GM12873 (cell line): ENCODE data around the gene ARHGAP26.
A peak's percentile ranks its signal among the peaks of the same experiment; 100 is the strongest.

Source experiments
- TF ChIP-seq, protein P1 (sequence below): IDR thresholded peaks from 2 replicates; pipeline ENCODE4 v1.5.1; 2012; ENCODE audit warnings: low read depth, mild to moderate bottlenecking, moderate library complexity, low read length, control low read depth; ENCODE audit not compliant: insufficient read depth; ENCODE audit errors: missing control alignments

ARHGAP26 gene

DNA sequence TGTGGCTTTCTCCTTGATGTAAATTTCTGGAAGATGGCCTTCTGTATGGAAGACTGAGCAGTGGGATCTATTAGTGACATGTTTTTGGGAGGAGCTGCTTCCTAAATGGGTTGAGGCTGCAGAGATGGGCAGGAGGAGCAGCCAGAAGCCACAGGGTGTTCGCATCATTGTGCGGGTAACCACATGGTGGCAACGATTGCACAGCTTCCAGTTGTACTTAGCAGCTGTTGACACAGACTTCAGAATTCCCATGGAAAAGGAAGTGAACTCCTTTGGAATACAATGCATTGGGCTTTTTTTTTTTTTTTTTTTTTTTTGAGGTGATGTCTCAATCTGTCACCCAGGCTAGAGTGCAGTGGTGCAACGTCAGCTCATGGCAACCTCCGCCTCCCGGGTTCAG lies 336.0 kb downstream of the ARHGAP26 start:
- TF ChIP-seq, protein P1, sequence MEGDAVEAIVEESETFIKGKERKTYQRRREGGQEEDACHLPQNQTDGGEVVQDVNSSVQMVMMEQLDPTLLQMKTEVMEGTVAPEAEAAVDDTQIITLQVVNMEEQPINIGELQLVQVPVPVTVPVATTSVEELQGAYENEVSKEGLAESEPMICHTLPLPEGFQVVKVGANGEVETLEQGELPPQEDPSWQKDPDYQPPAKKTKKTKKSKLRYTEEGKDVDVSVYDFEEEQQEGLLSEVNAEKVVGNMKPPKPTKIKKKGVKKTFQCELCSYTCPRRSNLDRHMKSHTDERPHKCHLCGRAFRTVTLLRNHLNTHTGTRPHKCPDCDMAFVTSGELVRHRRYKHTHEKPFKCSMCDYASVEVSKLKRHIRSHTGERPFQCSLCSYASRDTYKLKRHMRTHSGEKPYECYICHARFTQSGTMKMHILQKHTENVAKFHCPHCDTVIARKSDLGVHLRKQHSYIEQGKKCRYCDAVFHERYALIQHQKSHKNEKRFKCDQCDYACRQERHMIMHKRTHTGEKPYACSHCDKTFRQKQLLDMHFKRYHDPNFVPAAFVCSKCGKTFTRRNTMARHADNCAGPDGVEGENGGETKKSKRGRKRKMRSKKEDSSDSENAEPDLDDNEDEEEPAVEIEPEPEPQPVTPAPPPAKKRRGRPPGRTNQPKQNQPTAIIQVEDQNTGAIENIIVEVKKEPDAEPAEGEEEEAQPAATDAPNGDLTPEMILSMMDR = peak; percentile 10

DNA sequence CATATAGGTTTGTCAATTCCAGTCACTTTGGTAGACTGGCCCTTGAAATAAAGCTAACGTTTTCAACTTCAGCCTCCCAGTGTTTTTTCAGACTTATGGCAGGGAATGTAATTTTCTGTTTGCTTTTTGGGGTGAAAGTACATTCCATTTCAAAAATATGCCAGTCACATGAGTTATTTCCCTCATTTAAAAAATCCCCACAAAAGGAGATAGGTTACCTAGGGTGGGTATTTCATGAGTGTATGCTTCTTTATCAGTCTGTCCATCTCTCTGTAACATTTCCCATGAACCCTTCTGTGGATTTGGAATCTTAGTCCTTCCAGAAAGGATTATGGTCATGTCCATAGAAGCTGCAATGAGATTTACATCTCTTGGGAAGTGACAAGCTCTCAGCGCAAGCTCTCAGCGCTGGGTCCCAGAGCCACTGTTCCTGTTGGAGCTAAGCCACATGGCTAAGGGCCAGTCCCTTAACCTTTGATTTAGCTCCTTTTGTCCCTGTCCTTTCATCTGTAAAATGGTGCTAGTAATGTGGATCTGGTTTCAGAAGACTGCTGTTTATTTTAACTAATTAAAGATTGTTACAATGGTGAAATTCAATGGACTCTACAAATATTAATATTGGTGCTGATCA lies 338.4 kb downstream of the ARHGAP26 start:
- TF ChIP-seq, protein P1 = no peak

DNA sequence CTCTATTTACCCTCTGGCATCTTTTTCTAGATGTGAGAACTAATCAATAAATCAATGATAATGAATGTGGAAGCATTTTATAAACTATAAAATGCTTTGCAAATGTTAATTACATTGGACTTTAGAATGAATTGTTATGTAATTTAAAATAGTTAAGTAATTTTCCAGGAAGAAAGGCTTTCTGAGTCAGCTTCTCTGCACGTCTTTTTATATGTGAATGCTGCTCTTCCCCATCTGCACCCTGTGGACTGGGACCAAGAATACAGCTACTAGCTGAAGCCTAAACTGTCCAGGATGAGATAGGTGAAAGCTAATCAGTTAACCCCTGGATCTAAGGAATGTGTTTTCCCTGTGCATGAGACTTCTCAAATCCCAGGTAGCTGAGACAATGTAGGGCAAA lies 340.4 kb downstream of the ARHGAP26 start:
- TF ChIP-seq, protein P1 = no peak

DNA sequence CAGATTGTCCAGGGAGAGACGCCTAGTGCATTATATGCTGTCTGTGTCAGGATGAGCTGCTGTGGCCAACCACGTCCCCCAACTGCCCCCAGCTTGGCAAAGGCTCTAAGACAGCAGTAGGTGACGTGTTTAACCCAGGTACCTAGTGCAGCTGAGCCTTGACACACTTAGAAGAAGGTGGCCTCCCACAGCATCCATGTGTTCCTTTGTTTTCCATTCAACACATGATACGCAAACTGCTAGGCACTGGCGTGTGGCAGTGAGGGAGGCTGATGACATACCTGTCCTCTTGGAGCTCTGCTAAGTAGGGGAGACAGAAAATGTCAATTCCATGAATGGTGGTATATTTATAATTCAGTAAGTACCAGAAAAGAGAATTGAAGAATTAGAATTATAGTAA lies 341.6 kb downstream of the ARHGAP26 start:
- TF ChIP-seq, protein P1 = no peak

DNA sequence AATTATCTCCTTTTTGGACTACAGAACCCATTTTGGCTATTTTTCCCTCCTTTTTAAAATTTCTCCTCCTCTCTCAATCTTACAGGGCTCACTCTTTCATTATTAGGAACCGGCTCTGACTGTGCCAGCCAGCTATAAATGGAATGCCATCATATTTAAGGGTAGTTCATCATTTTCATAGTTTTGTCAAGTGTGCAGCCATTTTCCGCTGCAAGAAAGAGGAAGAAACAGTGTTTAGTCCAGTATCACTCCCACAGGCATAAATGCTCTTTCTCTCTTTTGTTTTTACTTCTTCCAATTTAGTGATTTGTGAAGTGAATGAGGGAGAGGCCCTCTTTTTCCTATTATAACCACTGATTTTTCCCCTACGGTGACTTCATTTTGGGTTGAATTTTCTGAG lies 343.3 kb downstream of the ARHGAP26 start:
- TF ChIP-seq, protein P1 = no peak

DNA sequence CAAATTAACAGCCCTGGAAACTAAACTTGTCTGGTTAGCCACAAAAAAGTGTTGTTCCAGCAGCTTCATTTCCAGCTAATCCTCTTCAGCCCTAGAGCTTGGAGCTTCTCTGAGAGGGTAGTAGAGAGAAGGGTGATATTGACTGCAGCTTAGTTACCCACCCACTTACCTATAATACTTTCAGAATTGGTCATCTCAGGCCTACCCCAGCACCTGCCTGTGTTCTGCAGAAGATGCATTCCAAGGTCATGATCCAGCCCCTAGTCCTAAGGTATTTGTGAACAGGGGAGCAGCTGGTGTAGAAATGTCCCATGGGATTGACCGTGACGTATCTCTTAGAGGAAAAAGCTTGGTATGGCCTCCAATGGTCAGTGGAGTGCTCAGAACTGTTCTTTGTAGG lies 344.3 kb downstream of the ARHGAP26 start:
- TF ChIP-seq, protein P1 = no peak

DNA sequence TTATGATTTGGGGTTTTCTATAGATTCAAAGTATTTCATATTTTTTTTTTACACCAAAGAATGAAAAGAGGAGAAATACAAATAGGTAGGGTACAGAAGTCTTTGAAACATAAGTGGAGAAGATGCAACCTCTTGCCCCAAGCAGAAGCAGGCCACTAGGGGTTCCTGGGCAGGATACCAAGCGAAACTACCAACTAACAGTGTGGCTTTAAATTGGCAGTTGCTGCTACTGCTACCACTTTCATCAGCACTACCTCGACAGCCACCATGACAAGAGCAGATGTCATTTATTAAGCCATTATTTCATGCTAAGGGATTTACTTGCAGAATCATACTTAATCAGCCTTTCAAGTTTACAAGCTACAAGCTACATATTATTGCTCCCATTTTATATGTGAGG lies 345.2 kb downstream of the ARHGAP26 start:
- TF ChIP-seq, protein P1 = peak; percentile 41
